ENCODE measurements around the gene TIE1. TPM values are rescaled to one million over a fixed set of nuclear protein-coding genes. Genes with fewer than 3 reads are reported as not detected.

Gene TIE1
- total RNA-seq, 2 donors from 2014 or later: 23.6 to 51.7 TPM

DNA sequence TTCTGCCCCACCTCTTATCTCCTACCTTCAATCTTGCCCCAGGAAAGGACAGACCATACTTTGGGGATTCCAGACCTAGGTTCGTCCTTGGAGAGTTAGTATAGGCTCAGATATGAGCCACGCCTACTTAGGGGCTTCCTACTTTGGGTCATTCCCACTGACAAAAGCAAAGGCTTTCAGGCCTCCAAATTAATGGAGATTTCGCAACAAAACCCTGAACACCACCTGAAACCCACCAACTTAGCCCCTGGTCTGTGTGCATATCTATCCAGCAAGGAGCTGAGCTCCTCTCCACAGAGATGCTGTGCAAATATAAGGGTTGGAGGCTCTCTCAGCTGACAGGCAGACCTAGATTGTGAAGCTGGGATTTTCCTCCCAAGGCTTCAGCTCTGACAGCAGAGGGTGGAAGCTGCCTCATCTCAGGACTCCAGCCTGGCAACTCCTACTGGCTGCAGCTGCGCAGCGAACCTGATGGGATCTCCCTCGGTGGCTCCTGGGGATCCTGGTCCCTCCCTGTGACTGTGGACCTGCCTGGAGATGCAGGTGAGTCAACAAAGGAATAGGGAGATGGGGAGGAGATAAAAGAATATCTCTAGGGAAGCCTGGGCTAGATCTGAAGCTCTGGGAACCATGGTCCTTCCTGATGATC lies 38.9 kb downstream of the TIE1 start:
- H3K4me1 ChIP-seq: peaks cover 0 to 23% of the 10 kb centered on the region in 2 donors
- H3K4me3 ChIP-seq: no peak overlapping the region
- no peak for DNase-seq (ENCODE audit: low spot score)
- no peaks in the 10 kb centered on the region for H3K36me3 ChIP-seq
- H3K27ac ChIP-seq: no peak overlapping the region
- no peaks in the 10 kb centered on the region for H3K9me3 ChIP-seq
- TF ChIP-seq, protein P1, sequence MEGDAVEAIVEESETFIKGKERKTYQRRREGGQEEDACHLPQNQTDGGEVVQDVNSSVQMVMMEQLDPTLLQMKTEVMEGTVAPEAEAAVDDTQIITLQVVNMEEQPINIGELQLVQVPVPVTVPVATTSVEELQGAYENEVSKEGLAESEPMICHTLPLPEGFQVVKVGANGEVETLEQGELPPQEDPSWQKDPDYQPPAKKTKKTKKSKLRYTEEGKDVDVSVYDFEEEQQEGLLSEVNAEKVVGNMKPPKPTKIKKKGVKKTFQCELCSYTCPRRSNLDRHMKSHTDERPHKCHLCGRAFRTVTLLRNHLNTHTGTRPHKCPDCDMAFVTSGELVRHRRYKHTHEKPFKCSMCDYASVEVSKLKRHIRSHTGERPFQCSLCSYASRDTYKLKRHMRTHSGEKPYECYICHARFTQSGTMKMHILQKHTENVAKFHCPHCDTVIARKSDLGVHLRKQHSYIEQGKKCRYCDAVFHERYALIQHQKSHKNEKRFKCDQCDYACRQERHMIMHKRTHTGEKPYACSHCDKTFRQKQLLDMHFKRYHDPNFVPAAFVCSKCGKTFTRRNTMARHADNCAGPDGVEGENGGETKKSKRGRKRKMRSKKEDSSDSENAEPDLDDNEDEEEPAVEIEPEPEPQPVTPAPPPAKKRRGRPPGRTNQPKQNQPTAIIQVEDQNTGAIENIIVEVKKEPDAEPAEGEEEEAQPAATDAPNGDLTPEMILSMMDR (IDR thresholded peaks at IDR 0.05): no peak
- H3K27me3 ChIP-seq: no peaks in the 10 kb centered on the region

DNA sequence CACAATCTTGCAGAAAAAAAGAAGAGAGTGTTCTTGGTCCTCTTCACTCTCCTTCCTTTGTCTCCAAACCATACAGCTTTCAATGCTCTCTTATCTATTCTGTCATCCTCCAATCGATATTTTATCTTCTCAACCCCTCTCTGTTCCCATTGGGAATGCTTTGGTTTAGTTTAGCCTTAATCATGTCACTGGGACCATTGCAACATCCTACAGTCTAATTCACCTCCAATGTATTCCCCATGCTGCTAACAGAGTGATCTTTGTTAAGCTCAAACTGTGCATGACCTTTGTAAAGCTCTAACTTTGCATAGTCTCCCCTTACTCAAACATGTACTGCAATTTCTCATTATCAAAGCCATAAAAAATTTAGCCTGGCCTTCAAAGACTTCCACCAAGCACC lies 39.8 kb downstream of the TIE1 start:
- peaks cover 0 to 26% of the 10 kb centered on the region in 2 donors for H3K4me1 ChIP-seq
- H3K9me3 ChIP-seq: no peaks in the 10 kb centered on the region
- DNase-seq (ENCODE audit: low spot score): no peak
- H3K27me3 ChIP-seq: no peaks in the 10 kb centered on the region
- no peak overlapping the region for H3K27ac ChIP-seq
- no peak overlapping the region for H3K4me3 ChIP-seq
- H3K36me3 ChIP-seq: no peaks in the 10 kb centered on the region
- TF ChIP-seq, protein P1 (IDR thresholded peaks at IDR 0.05): no peak

DNA sequence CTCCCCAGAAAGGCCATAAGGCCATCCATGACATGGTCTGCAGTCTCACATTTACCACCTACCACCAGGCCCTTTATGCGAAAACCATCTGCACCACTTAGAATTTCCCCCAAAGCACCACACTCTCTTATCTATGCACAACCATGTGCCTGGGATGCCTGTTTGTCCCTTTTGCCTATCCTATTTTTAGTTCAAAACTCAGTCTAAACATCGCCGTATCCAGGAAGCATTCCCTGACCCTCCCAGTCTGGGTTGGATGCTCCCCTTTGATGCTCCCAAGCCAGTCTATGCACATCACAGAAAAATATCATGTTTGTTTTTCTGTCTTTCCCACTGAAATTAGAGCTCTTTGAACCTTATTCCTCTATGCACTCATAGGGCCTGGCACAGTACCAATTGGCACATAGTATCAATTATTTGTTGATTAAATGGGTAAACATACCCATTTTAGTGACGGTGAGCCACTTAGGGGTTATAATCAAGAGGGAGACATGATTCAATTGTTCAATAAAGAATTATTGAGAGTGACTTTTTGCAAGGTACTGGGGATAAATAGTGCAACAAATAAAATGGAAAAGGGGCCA lies 43.6 kb downstream of the TIE1 start:
- peaks cover 0 to 48% of the 10 kb centered on the region in 2 donors for H3K4me1 ChIP-seq
- no peak for DNase-seq (ENCODE audit: low spot score)
- peak overlapping the region; percentile 87 to 91 for H3K27ac ChIP-seq
- no peaks in the 10 kb centered on the region for H3K27me3 ChIP-seq
- TF ChIP-seq, protein P1 (IDR thresholded peaks at IDR 0.05): no peak
- H3K9me3 ChIP-seq: no peaks in the 10 kb centered on the region
- H3K36me3 ChIP-seq: no peaks in the 10 kb centered on the region
- no peak overlapping the region for H3K4me3 ChIP-seq

DNA sequence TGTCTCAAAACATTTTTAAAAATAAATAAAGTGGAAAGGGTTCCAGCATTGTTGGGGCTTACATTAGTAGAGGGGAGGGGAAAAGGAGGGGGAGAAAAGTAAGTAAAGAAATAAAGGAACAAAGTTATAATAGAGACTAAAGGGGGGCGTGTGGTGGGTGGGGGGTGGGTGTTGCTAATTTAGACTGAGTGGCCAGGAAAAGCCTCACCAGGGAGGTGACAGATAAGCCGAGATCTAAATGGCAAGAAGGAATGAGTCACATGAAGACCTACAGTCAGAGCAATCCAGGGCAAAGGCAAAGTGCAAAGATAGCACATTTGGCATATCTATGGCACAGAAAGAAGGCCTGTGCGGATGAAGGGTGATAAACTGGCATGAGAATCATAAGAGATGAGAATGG lies 44.3 kb downstream of the TIE1 start:
- DNase-seq (ENCODE audit: low spot score): no peak
- H3K36me3 ChIP-seq: no peaks in the 10 kb centered on the region
- H3K4me3 ChIP-seq: no peak overlapping the region
- peaks cover 0 to 55% of the 10 kb centered on the region in 2 donors for H3K4me1 ChIP-seq
- H3K9me3 ChIP-seq: no peaks in the 10 kb centered on the region
- TF ChIP-seq, protein P1 (IDR thresholded peaks at IDR 0.05): no peak
- H3K27ac ChIP-seq: peak overlapping the region; percentile 87 to 91
- H3K27me3 ChIP-seq: no peaks in the 10 kb centered on the region

DNA sequence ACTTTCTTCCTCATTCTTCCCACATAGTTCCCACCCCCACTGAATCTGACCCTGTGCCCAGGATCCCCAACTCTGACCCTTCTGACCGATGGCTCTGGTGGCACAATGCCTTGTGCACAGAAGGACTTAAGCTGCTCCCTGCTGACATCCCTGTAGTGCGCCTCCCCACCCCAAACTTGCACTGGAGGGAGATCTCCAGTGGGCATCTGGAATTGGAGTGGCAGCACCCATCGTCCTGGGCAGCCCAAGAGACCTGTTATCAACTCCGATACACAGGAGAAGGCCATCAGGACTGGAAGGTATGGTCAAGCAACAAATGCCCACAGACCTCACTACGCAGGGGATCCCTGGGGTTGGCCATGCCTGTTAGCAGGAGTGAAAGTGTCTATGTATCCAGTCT lies 45.9 kb downstream of the TIE1 start:
- Histone ChIP-seq H3K36me3 (no peaks in the 10 kb centered on the region), H3K27me3 (no peaks in the 10 kb centered on the region), H3K4me3 (no peak overlapping the region), H3K27ac (peak overlapping the region; percentile 87 to 91), H3K9me3 (no peaks in the 10 kb centered on the region), H3K4me1 (peaks cover 0 to 58% of the 10 kb centered on the region in 2 donors)
- no peak for DNase-seq (ENCODE audit: low spot score)
- TF ChIP-seq, protein P1 (IDR thresholded peaks at IDR 0.05): no peak
